Mesendoderm (in vitro differentiated cells): ENCODE data around the gene DEAF1.

Experiments
- DNase-seq: peaks from one replicate; pipeline ENCODE4 v3.0.0; 2013
- H2AK5ac ChIP-seq: 2 replicates; pipeline ENCODE4 v1.6.1; 2013; ENCODE audit warnings: low read length, inconsistent platforms
- H2BK120ac ChIP-seq: 2 replicates; pipeline ENCODE4 v1.6.1; 2013; ENCODE audit warnings: low read depth, mild to moderate bottlenecking, low read length, moderate library complexity, mixed read lengths
- H2BK15ac ChIP-seq: replicated peaks from 2 replicates; pipeline ENCODE4 v1.6.1; 2013; ENCODE audit warnings: low read depth, mild to moderate bottlenecking, moderate library complexity
- H2BK5ac ChIP-seq: 2 replicates; pipeline ENCODE4 v1.6.1; 2013; ENCODE audit warnings: low read length, inconsistent platforms
- H3K18ac ChIP-seq: 2 replicates; pipeline ENCODE4 v1.6.1; 2013; ENCODE audit warnings: mild to moderate bottlenecking, low read length, mixed read lengths
- H3K23ac ChIP-seq: one replicate; pipeline ENCODE4 v1.6.1; 2013; ENCODE audit warnings: low read length
- H3K27ac ChIP-seq: 2 replicates; pipeline ENCODE4 v1.5.1; 2013; ENCODE audit warnings: low read depth, mild to moderate bottlenecking, inconsistent platforms, low read length, moderate library complexity
- H3K27me3 ChIP-seq: 2 replicates; pipeline ENCODE4 v1.6.1; 2013; ENCODE audit warnings: low read length, control low read depth, mild to moderate bottlenecking, inconsistent platforms; ENCODE audit not compliant: insufficient read depth, poor library complexity
- H3K36me3 ChIP-seq: 2 replicates; pipeline ENCODE4 v1.6.1; 2013; ENCODE audit warnings: low read length, inconsistent platforms; ENCODE audit not compliant: control insufficient read depth, insufficient read depth
- H3K4ac ChIP-seq: one replicate; pipeline ENCODE4 v1.6.1; 2013; ENCODE audit warnings: low read depth, mild to moderate bottlenecking, low read length, moderate library complexity
- H3K4me1 ChIP-seq: 2 replicates; pipeline ENCODE4 v1.6.1; 2013; ENCODE audit warnings: low read depth, low read length, inconsistent platforms; ENCODE audit not compliant: control insufficient read depth
- H3K4me2 ChIP-seq: 2 replicates; pipeline ENCODE4 v1.6.1; 2013; ENCODE audit warnings: low read length
- H3K4me3 ChIP-seq: 2 replicates; pipeline ENCODE4 v1.5.1; 2013; ENCODE audit warnings: mild to moderate bottlenecking, low read length
- H3K56ac ChIP-seq: one replicate; pipeline ENCODE4 v1.6.1; 2013; ENCODE audit warnings: low read length
- H3K79me1 ChIP-seq: 2 replicates; pipeline ENCODE4 v1.6.1; 2013; ENCODE audit warnings: low read length, inconsistent platforms
- H3K79me2 ChIP-seq: 2 replicates; pipeline ENCODE4 v1.6.1; 2013; ENCODE audit warnings: mild to moderate bottlenecking, low read length; ENCODE audit not compliant: control insufficient read depth, insufficient read depth
- H3K9ac ChIP-seq: 2 replicates; pipeline ENCODE4 v1.6.1; 2013; ENCODE audit warnings: low read length, inconsistent platforms
- H4K5ac ChIP-seq: one replicate; pipeline ENCODE4 v1.6.1; 2013; ENCODE audit warnings: low read length
- H4K8ac ChIP-seq: one replicate; pipeline ENCODE4 v1.6.1; 2013; ENCODE audit warnings: low read depth, mild to moderate bottlenecking, control low read depth, low read length, moderate library complexity
- WGBS: extraction: QIAGEN DNeasy Blood & Tissue Kit; methylation state at CpG from one replicate; pipeline ENCODE4 v1.1.7; 2013; ENCODE audit warnings: low lambda C conversion rate, missing lambda C conversion rate; ENCODE audit not compliant: insufficient coverage; ENCODE audit errors: extremely low coverage; 5-methylcytosine and 5-hydroxymethylcytosine counted together

The DEAF1 gene

DNA sequence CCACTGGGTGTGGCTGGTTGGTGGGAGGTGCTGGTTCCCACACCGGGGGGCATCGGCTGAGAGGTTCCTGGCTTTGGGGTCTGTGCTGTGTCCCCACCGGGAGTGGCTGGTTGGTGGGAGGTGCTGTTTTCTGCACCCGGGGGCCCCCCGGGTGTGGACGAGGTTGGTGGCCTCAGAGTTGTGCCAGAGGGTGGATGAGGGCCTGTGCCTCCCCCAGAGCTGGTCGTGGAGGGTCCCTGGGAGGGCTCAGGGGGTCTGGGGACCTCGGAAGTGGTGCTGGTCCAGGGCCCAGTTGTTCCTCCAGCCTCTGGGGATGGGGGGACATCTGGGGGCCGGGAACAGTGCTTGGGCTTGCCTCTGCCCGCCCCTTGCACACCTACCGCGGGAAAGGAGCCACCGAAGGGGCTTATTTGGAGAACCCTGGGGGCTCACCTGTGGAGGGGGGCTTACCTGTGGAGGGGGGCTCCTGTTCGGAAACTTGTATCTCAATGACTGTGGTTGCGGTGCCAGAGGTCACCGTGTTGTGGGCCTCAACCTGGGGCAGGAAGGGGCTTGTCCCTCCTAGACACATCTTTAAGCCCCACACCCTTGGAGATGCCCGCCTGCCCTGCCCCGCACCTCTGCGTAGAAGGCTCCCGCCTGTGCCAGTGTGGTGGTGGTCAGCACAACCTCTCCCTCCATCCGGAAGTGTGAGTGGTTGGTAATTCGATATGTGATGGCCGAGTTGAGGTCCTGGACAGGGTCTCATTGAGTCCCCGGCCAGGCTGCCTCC is 76.0 kb downstream of the DEAF1 start:
- H3K23ac ChIP-seq = no peak overlapping the region
- H3K27me3 ChIP-seq = no peaks in the 10 kb centered on the region
- DNase-seq = no peak
- no peak overlapping the region for H3K9ac ChIP-seq
- H2BK120ac ChIP-seq = no peak overlapping the region
- no peak overlapping the region for H3K4me2 ChIP-seq
- H2BK15ac ChIP-seq = no peak overlapping the region
- no peak overlapping the region for H3K27ac ChIP-seq
- H3K79me1 ChIP-seq = peaks cover under 1% of the 10 kb centered on the region
- no CpG with 5 or more reads among the region's 24 CpGs for WGBS
- no peak overlapping the region for H3K4me3 ChIP-seq
- H3K56ac ChIP-seq = no peak overlapping the region
- no peak overlapping the region for H2BK5ac ChIP-seq
- H3K4me1 ChIP-seq = no peaks in the 10 kb centered on the region
- no peak overlapping the region for H3K4ac ChIP-seq
- no peak overlapping the region for H3K18ac ChIP-seq
- H3K36me3 ChIP-seq = no peaks in the 10 kb centered on the region
- H2AK5ac ChIP-seq = no peak overlapping the region
- no peak overlapping the region for H4K5ac ChIP-seq
- no peaks in the 10 kb centered on the region for H3K79me2 ChIP-seq
- no peak overlapping the region for H4K8ac ChIP-seq

DNA sequence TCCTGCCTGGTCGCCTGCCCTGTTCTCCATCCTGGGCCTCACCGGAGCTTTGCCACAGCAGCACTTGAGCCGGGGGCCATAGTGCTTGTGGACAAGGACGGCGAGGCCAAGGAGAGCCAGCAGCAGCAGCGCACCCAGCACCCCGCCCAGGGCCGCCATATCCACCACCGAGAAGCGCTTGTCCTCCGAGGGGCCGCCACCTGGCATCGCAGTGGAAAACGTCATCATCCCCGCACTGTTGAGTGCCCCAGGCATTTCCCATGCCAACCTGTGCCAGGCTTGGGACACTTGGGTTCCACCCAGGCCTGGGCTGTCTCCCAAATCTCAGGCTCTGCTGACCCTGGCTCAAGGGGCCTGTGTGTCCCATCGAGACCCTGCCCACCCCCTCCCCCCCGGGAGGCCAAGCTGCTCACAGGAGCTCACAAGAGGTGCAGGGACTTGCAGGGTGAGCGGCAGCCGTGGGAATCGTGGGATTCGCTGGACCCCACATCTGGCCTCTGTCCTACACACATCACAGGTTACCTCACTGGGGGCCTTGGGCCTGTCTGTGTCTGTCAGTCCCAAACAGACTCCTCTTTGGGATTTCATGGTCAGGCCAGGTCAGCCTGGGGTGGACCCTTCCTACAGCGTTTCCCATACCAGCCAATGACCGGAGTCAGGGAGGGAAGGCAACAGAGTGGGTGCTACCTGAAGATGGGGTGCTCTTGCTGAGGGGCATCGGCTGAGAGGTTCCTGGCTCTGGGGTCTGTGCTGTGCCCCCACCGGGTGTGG is 76.9 kb downstream of the DEAF1 start:
- peaks cover 2% of the 10 kb centered on the region for H3K79me1 ChIP-seq
- H3K23ac ChIP-seq = no peak overlapping the region
- H4K8ac ChIP-seq = no peak overlapping the region
- H3K4me3 ChIP-seq = no peak overlapping the region
- H3K79me2 ChIP-seq = no peaks in the 10 kb centered on the region
- no peak overlapping the region for H3K56ac ChIP-seq
- no peak overlapping the region for H2BK5ac ChIP-seq
- WGBS = no CpG with 5 or more reads among the region's 25 CpGs
- no peak for DNase-seq
- no peak overlapping the region for H2BK120ac ChIP-seq
- no peak overlapping the region for H3K4ac ChIP-seq
- H4K5ac ChIP-seq = no peak overlapping the region
- H3K4me1 ChIP-seq = no peaks in the 10 kb centered on the region
- no peak overlapping the region for H3K4me2 ChIP-seq
- no peak overlapping the region for H3K27ac ChIP-seq
- H3K27me3 ChIP-seq = no peaks in the 10 kb centered on the region
- no peak overlapping the region for H2AK5ac ChIP-seq
- H3K9ac ChIP-seq = no peak overlapping the region
- H2BK15ac ChIP-seq = no peak overlapping the region
- no peak overlapping the region for H3K18ac ChIP-seq
- H3K36me3 ChIP-seq = no peaks in the 10 kb centered on the region

DNA sequence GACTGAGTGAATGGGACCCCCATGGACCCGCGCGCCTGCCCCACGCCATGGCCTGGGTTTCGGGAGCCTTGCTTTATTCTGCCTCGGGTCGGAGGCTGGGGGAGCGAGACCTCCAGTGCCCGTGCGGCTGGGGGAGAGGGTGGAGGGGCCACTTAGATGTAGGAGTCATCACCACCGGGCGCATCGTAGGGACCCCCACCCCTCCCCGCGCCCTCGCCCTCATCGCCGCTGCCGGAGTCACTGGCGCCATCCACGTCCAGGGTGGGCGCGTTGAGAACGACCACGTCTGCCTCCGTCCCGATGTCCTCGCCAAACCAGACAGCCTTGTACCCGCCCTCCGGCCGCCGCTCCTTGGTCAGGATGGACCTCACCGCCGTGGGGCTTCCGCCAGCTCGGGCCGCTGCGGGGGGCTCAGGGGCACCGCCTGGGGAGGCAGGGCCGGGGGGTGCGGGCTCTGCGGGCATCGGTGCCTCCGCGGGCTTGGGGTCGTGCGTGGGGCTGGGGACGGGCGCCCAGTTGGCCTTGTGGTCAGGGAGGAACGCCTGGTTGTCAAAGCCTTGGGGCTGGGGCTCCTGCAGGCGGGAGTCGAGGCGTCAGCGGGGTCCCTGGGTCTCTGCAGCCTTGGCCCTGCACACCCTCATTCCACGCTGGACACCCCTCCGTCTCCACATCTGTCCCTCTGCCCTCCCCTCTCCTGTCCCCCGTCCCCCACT is 77.7 kb downstream of the DEAF1 start:
- Histone ChIP-seq H3K4me1 (no peaks in the 10 kb centered on the region), H4K8ac (no peak overlapping the region), H2BK15ac (no peak overlapping the region), H3K79me1 (peaks cover 2% of the 10 kb centered on the region), H3K27ac (no peak overlapping the region), H3K36me3 (no peaks in the 10 kb centered on the region), H3K18ac (no peak overlapping the region), H3K4me3 (no peak overlapping the region), H3K56ac (no peak overlapping the region), H3K9ac (no peak overlapping the region), H4K5ac (no peak overlapping the region), H3K27me3 (no peaks in the 10 kb centered on the region), H2BK120ac (no peak overlapping the region), H2AK5ac (no peak overlapping the region), H3K4me2 (no peak overlapping the region), H3K23ac (no peak overlapping the region), H3K4ac (no peak overlapping the region), H3K79me2 (no peaks in the 10 kb centered on the region), H2BK5ac (no peak overlapping the region)
- no peak for DNase-seq
- no CpG with 5 or more reads among the region's 57 CpGs for WGBS

DNA sequence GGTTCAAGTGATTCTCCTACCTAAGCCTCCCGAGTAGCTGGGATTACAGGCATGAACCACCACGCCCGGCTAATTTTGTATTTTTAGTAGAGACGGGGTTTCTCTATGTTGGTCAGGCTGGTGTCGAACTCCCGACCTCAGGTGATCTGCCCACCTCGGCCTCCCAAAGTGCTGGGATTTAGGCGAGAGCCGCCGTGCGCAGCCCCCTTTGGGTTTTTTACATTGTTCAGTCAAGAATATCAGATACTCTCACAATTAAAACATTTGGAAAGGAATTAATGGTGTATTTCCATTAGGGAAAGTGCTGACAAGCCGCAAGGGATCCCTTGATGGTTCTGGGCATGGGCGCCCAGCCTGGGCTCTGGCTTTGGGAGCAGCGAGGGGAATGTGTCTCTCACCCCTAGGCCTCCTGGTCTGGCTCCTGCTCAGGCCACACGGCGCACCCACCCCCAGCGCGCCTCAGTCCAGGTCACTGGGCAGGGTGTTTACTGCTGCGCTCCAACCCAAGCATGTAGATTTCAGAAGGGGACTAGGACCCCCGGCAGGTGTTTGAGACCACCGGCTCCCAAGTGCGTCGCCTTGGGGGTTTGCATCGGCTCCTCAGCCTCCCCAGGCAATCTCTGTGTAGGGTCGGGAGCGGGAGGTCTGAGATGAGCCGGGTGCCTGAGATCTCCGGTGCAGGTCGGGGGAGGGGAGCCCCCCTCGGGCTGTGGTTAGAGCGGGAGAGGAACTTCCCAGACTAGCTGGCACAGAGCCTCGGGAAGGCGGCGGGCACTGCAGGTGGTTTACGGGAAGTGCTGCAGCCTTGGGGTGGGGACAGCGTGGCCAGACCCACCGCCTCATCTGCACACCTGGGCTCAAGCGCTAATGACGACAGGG is 78.5 kb downstream of the DEAF1 start:
- H2BK120ac ChIP-seq = no peak overlapping the region
- no peaks in the 10 kb centered on the region for H3K4me1 ChIP-seq
- H3K27ac ChIP-seq = no peak overlapping the region
- DNase-seq = no peak
- no CpG with 5 or more reads among the region's 39 CpGs for WGBS
- H3K27me3 ChIP-seq = no peaks in the 10 kb centered on the region
- no peak overlapping the region for H2BK15ac ChIP-seq
- H2BK5ac ChIP-seq = no peak overlapping the region
- H4K8ac ChIP-seq = no peak overlapping the region
- no peak overlapping the region for H4K5ac ChIP-seq
- H3K23ac ChIP-seq = no peak overlapping the region
- H3K4me3 ChIP-seq = no peak overlapping the region
- no peak overlapping the region for H2AK5ac ChIP-seq
- no peak overlapping the region for H3K4ac ChIP-seq
- peak overlapping the region; percentile 79 for H3K56ac ChIP-seq
- H3K79me2 ChIP-seq = no peaks in the 10 kb centered on the region
- peaks cover 1% of the 10 kb centered on the region for H3K36me3 ChIP-seq
- H3K9ac ChIP-seq = no peak overlapping the region
- no peak overlapping the region for H3K18ac ChIP-seq
- peaks cover 2% of the 10 kb centered on the region for H3K79me1 ChIP-seq
- no peak overlapping the region for H3K4me2 ChIP-seq

DNA sequence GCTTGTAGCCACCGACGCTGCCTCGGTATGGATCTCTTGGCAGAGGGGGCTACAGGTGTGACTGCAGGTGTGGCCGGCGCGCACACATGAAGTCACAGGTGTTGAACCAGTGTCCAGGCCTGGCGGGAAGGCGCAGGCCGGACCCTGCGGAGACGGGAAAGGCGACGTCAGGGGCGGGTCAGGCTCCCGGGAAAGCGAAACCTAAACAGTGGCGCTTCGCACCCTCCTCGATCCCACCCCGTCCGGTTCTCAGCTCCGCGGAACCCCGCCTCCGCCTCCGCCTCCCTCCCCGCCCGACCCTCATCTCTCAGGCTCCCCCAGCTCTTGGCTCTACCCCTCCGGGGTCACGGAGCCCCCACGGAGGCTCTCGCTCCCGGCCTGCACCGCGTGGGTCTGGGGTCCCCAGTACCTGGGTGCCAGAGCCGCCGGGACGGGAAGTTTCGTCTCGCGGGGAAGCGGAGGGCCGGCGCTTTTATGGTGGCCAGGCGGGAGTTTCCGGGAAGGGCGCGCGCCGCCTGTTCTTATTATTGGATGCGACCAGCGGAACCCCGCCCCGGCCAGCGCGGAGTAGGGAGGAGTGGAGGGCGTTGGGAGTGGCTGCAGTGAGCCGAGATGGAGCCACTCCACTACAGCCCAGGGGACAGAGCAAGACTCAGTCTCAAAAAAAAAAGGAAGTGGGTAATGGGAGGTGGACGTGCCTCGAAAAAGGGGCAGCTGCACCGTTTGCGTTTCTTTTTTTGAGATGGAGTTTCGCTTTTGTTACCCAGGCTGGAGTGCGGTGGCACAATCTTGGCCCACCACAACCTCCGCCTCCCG is 79.3 kb downstream of the DEAF1 start, which contains the start of gene IRF7:
Gene IRF7, minus strand, starts transcription at position 447 of the 816 bp plus-strand sequence. CDS start 586 bp downstream, outside the sequence.
- Histone ChIP-seq H3K79me1 (peaks cover 2% of the 10 kb centered on the region), H3K4ac (no peak within 1 kb of the TSS), H3K27ac (peak within 1 kb of the TSS; percentile 61), H3K27me3 (no peaks in the 10 kb centered on the region), H3K9ac (peak within 1 kb of the TSS; percentile 88), H3K56ac (peak within 1 kb of the TSS; percentile 94), H3K23ac (peak within 1 kb of the TSS; percentile 45), H3K4me2 (peak within 1 kb of the TSS; percentile 80), H2BK120ac (no peak within 1 kb of the TSS), H3K4me1 (no peaks in the 10 kb centered on the region), H2BK15ac (no peak within 1 kb of the TSS), H3K36me3 (peaks cover 1% of the 10 kb centered on the region), H3K18ac (peak within 1 kb of the TSS; percentile 61), H2BK5ac (no peak within 1 kb of the TSS), H3K4me3 (peak within 1 kb of the TSS; percentile 69), H4K8ac (no peak within 1 kb of the TSS), H4K5ac (no peak within 1 kb of the TSS), H2AK5ac (no peak within 1 kb of the TSS), H3K79me2 (no peaks in the 10 kb centered on the region)
- peak; percentile 92 for DNase-seq
- no CpG with 5 or more reads among the region's 66 CpGs for WGBS
